Tibial nerve (tissue), 4 donors: ENCODE results near the gene ZNRF3. TPM values are rescaled to one million over a fixed set of nuclear protein-coding genes. Genes with fewer than 3 reads are reported as not detected.

ENCODE experiments used
- DNase-seq, 2 donors: peaks; one replicate each; pipeline ENCODE4 v3.0.0-alpha.2; 2019; ENCODE audit warnings: low spot score in 2 of 2
- H3K27ac ChIP-seq, 4 donors: fragments of 200-600 bp; sonication (generic) in 3 of 4; one replicate each; pipeline ENCODE4 v1.5.1; 2017 to 2019; ENCODE audit warnings: mild to moderate bottlenecking in 1 of 4
- H3K27me3 ChIP-seq, 2 donors: fragments of 200-600 bp; sonication (generic) in 1 of 2; one replicate each; pipeline versions ENCODE4 v1.5.1 to v1.6.0; 2017 to 2019
- H3K36me3 ChIP-seq, 3 donors: fragments of 200-600 bp; sonication (generic); one replicate each; pipeline ENCODE4 v1.5.1; 2018 to 2019
- H3K4me1 ChIP-seq, 4 donors: fragments of 200-600 bp; sonication (generic) in 3 of 4; one replicate each; pipeline ENCODE4 v1.5.1; 2017 to 2019
- H3K4me3 ChIP-seq, 4 donors: fragments of 200-600 bp; sonication (generic) in 3 of 4; one replicate each; pipeline ENCODE4 v1.5.1; 2017 to 2019; ENCODE audit warnings: mild to moderate bottlenecking in 1 of 4, moderate library complexity in 1 of 4
- H3K9me3 ChIP-seq, 4 donors: fragments of 200-600 bp; sonication (generic) in 3 of 4; one replicate each; pipeline ENCODE4 v1.5.1; 2017 to 2019
- CTCF ChIP-seq, 5 experiments: fragments of 200-600 bp in 3 of 5; fragments of 450-650 bp in 2 of 5; sonication (generic) in 3 of 5; IDR thresholded peaks; one replicate each; pipeline ENCODE4 v1.5.1; 2016 to 2019; ENCODE audit warnings: antibody characterized with exemption in 5 of 5, mild to moderate bottlenecking in 3 of 5, moderate library complexity in 2 of 5
- EP300 ChIP-seq, 2 donors: sonication (generic); formaldehyde crosslinking; IDR thresholded peaks; one replicate each; pipeline ENCODE4 v1.6.1; 2017; ENCODE audit warnings: antibody characterized with exemption in 2 of 2, mild to moderate bottlenecking in 1 of 2
- POLR2A ChIP-seq, 2 donors: fragments of 450-650 bp; IDR thresholded peaks; one replicate each; pipeline ENCODE4 v1.6.1; 2017; ENCODE audit warnings: antibody characterized with exemption in 2 of 2, mild to moderate bottlenecking in 2 of 2, moderate library complexity in 2 of 2
- WGBS, 2 donors: methylation state at CpG; one replicate each; pipeline ENCODE4 v1.1.5; 2018; 5-methylcytosine and 5-hydroxymethylcytosine counted together
- total RNA-seq, 4 donors: library from RNA; depleted of rRNA; stranded (reverse); fragments of >200 nt; gene quantifications; one replicate each; pipeline ENCODE4 v1.1.0, GENCODE V29; 2016

The ZNRF3 gene
- total RNA-seq, 4 donors from 2014 or later: 18.0 to 37.9 (median 23.5) TPM

GRCh38 chr22:29023172-29023796, 139.9 kb downstream of the ZNRF3 start:
- no peaks in the 10 kb centered on the region for H3K27me3 ChIP-seq
- H3K27ac ChIP-seq: no peak overlapping the region
- TF ChIP-seq CTCF (IDR thresholded peaks at IDR 0.05): no peak
- TF ChIP-seq EP300 (IDR thresholded peaks at IDR 0.05): no peak
- no peak for TF ChIP-seq POLR2A (IDR thresholded peaks at IDR 0.05)
- H3K4me3 ChIP-seq: no peak overlapping the region
- no peaks in the 10 kb centered on the region for H3K9me3 ChIP-seq
- no peak for DNase-seq
- 45 to 51% methylated on average over 3 of the region's 3 CpGs for WGBS, 2 donors
- peaks cover 0 to 14% (median 4%) of the 10 kb centered on the region in 4 donors for H3K4me1 ChIP-seq
- peaks cover 0 to 7% (median 0%) of the 10 kb centered on the region in 3 donors for H3K36me3 ChIP-seq

- Histone ChIP-seq H3K27ac (no peak overlapping the region), H3K4me1 (peaks cover 0 to 38% (median 17%) of the 10 kb centered on the region in 4 donors), H3K36me3 (peaks cover 0 to 7% (median 0%) of the 10 kb centered on the region in 3 donors), H3K27me3 (no peaks in the 10 kb centered on the region), H3K9me3 (no peaks in the 10 kb centered on the region), H3K4me3 (no peak overlapping the region)
- TF ChIP-seq CTCF (IDR thresholded peaks at IDR 0.05): no peak
- no peak for TF ChIP-seq EP300 (IDR thresholded peaks at IDR 0.05)
- no peak for TF ChIP-seq POLR2A (IDR thresholded peaks at IDR 0.05)
- no peak for DNase-seq
- WGBS, 2 donors: 85 to 95% methylated on average over 3 of the region's 3 CpGs
These were observed 143.2 kb downstream of the ZNRF3 start for GRCh38 chr22:29026579-29026978.

GRCh38 chr22:29028468-29028867, 145.1 kb downstream of the ZNRF3 start:
- H3K27me3 ChIP-seq: no peaks in the 10 kb centered on the region
- peak overlapping the region in 2 of 4 donors; percentile 2 to 11 for H3K27ac ChIP-seq
- no peak for DNase-seq
- no peak overlapping the region for H3K4me3 ChIP-seq
- no peak for TF ChIP-seq POLR2A (IDR thresholded peaks at IDR 0.05)
- TF ChIP-seq EP300 (IDR thresholded peaks at IDR 0.05): no peak
- no peak for TF ChIP-seq CTCF (IDR thresholded peaks at IDR 0.05)
- WGBS, 2 donors: 80 to 94% methylated on average over 4 of the region's 4 CpGs
- H3K36me3 ChIP-seq: peaks cover 0 to 7% (median 0%) of the 10 kb centered on the region in 3 donors
- peaks cover 0 to 45% (median 29%) of the 10 kb centered on the region in 4 donors for H3K4me1 ChIP-seq
- no peaks in the 10 kb centered on the region for H3K9me3 ChIP-seq

- Histone ChIP-seq H3K27me3 (no peaks in the 10 kb centered on the region), H3K4me3 (no peak overlapping the region), H3K27ac (peak overlapping the region in 2 of 4 donors; percentile 91 to 92), H3K36me3 (peaks cover 0 to 7% (median 0%) of the 10 kb centered on the region in 3 donors), H3K4me1 (peaks cover 0 to 39% (median 26%) of the 10 kb centered on the region in 4 donors), H3K9me3 (no peaks in the 10 kb centered on the region)
- DNase-seq: no peak
- TF ChIP-seq EP300 (IDR thresholded peaks at IDR 0.05) (no peak), POLR2A (IDR thresholded peaks at IDR 0.05) (no peak), CTCF (IDR thresholded peaks at IDR 0.05) (no peak)
- 90 to 91% methylated on average over 9 of the region's 9 CpGs for WGBS, 2 donors
These were observed 146.0 kb downstream of the ZNRF3 start for GRCh38 chr22:29029202-29030000.
